Mesendoderm (in vitro differentiated cells): Measurements from ENCODE around the gene ADM2.
"Not testable (repeated sequence)": the region's sequence is repeated elsewhere in the genome, so short reads cannot be mapped to it uniquely, and the experiment has no call there.

Source experiments
- DNase-seq: peaks from one replicate; pipeline ENCODE4 v3.0.0; 2013
- H2AK5ac ChIP-seq: 2 replicates; pipeline ENCODE4 v1.6.1; 2013; ENCODE audit warnings: low read length, inconsistent platforms
- H2BK120ac ChIP-seq: 2 replicates; pipeline ENCODE4 v1.6.1; 2013; ENCODE audit warnings: low read depth, mild to moderate bottlenecking, low read length, moderate library complexity, mixed read lengths
- H2BK15ac ChIP-seq: replicated peaks from 2 replicates; pipeline ENCODE4 v1.6.1; 2013; ENCODE audit warnings: low read depth, mild to moderate bottlenecking, moderate library complexity
- H2BK5ac ChIP-seq: 2 replicates; pipeline ENCODE4 v1.6.1; 2013; ENCODE audit warnings: low read length, inconsistent platforms
- H3K18ac ChIP-seq: 2 replicates; pipeline ENCODE4 v1.6.1; 2013; ENCODE audit warnings: mild to moderate bottlenecking, low read length, mixed read lengths
- H3K23ac ChIP-seq: one replicate; pipeline ENCODE4 v1.6.1; 2013; ENCODE audit warnings: low read length
- H3K27ac ChIP-seq: 2 replicates; pipeline ENCODE4 v1.5.1; 2013; ENCODE audit warnings: low read depth, mild to moderate bottlenecking, inconsistent platforms, low read length, moderate library complexity
- H3K27me3 ChIP-seq: 2 replicates; pipeline ENCODE4 v1.6.1; 2013; ENCODE audit warnings: low read length, control low read depth, mild to moderate bottlenecking, inconsistent platforms; ENCODE audit not compliant: insufficient read depth, poor library complexity
- H3K36me3 ChIP-seq: 2 replicates; pipeline ENCODE4 v1.6.1; 2013; ENCODE audit warnings: low read length, inconsistent platforms; ENCODE audit not compliant: control insufficient read depth, insufficient read depth
- H3K4ac ChIP-seq: one replicate; pipeline ENCODE4 v1.6.1; 2013; ENCODE audit warnings: low read depth, mild to moderate bottlenecking, low read length, moderate library complexity
- H3K4me1 ChIP-seq: 2 replicates; pipeline ENCODE4 v1.6.1; 2013; ENCODE audit warnings: low read depth, low read length, inconsistent platforms; ENCODE audit not compliant: control insufficient read depth
- H3K4me2 ChIP-seq: 2 replicates; pipeline ENCODE4 v1.6.1; 2013; ENCODE audit warnings: low read length
- H3K4me3 ChIP-seq: 2 replicates; pipeline ENCODE4 v1.5.1; 2013; ENCODE audit warnings: mild to moderate bottlenecking, low read length
- H3K56ac ChIP-seq: one replicate; pipeline ENCODE4 v1.6.1; 2013; ENCODE audit warnings: low read length
- H3K79me1 ChIP-seq: 2 replicates; pipeline ENCODE4 v1.6.1; 2013; ENCODE audit warnings: low read length, inconsistent platforms
- H3K79me2 ChIP-seq: 2 replicates; pipeline ENCODE4 v1.6.1; 2013; ENCODE audit warnings: mild to moderate bottlenecking, low read length; ENCODE audit not compliant: control insufficient read depth, insufficient read depth
- H3K9ac ChIP-seq: 2 replicates; pipeline ENCODE4 v1.6.1; 2013; ENCODE audit warnings: low read length, inconsistent platforms
- H4K5ac ChIP-seq: one replicate; pipeline ENCODE4 v1.6.1; 2013; ENCODE audit warnings: low read length
- H4K8ac ChIP-seq: one replicate; pipeline ENCODE4 v1.6.1; 2013; ENCODE audit warnings: low read depth, mild to moderate bottlenecking, control low read depth, low read length, moderate library complexity
- WGBS: extraction: QIAGEN DNeasy Blood & Tissue Kit; methylation state at CpG from one replicate; pipeline ENCODE4 v1.1.7; 2013; ENCODE audit warnings: low lambda C conversion rate, missing lambda C conversion rate; ENCODE audit not compliant: insufficient coverage; ENCODE audit errors: extremely low coverage; 5-methylcytosine and 5-hydroxymethylcytosine counted together

Gene ADM2

GRCh38 chr22:50531962-50532674 is 50.8 kb downstream of the ADM2 start:
- no peak overlapping the region for H2AK5ac ChIP-seq
- H3K79me2 ChIP-seq: no peaks in the 10 kb centered on the region
- no peak overlapping the region for H3K27ac ChIP-seq
- H2BK5ac ChIP-seq: no peak overlapping the region
- WGBS: no CpG with 5 or more reads among the region's 56 CpGs
- H3K27me3 ChIP-seq: peaks cover 23% of the 10 kb centered on the region
- H4K8ac ChIP-seq: no peak overlapping the region
- H3K23ac ChIP-seq: no peak overlapping the region
- H3K79me1 ChIP-seq: no peaks in the 10 kb centered on the region
- H3K56ac ChIP-seq: peak overlapping the region; percentile 42
- H3K4me1 ChIP-seq: peaks cover 3% of the 10 kb centered on the region
- H3K4me3 ChIP-seq: no peak overlapping the region
- peak; percentile 56 for DNase-seq
- peak overlapping the region; percentile 50 for H3K9ac ChIP-seq
- H4K5ac ChIP-seq: no peak overlapping the region
- H3K36me3 ChIP-seq: no peaks in the 10 kb centered on the region
- no peak overlapping the region for H3K4ac ChIP-seq
- no peak overlapping the region for H3K18ac ChIP-seq
- H2BK120ac ChIP-seq: no peak overlapping the region
- no peak overlapping the region for H2BK15ac ChIP-seq
- peak overlapping the region; percentile 46 for H3K4me2 ChIP-seq

DNA sequence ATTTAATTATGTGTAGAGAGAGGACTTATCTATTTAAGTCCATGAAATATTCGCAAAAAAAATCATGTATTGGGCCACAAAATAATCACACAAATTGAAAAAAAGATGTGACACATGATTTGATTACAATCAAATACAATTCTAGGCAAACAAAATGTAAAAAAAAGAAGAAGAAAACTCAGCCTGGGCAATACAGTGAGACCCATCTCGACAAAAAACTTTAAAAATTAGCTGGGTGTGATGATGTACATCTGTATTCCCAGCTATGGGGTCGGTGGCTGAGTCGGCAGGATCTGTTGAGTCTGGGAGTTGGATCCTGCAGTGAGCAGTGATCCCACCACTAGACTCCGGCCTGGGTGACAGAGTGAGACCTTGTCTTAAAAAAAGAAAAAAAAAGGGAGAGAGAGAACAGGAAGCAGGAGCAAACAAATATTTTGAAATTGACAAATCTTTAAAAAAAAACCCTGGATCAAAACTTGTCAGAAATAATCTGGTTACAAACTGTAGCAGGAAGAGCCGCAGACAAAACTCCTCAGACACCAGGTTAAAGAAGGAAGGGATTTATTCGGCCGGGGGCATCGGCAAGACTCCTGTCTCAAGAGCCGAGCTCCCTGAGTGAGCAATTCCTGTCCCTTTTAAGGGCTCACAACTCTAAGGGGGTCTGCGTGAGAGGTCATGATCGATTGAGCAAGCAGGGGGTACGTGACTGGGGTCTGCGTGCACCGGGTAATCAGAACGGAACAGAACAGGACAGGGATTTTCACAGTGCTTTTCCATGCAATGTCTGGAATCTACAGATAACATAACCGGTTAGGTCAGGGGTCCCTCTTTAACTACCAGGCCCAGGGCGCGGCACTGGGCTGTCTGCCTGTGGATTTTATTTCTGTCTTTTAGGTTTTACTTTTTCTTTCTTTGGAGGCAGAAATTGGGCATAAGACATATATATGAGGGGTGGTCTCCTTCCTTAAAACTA is 51.8 kb downstream of the ADM2 start:
- H3K56ac ChIP-seq: no peak overlapping the region
- H2AK5ac ChIP-seq: no peak overlapping the region
- no peaks in the 10 kb centered on the region for H3K79me1 ChIP-seq
- H4K5ac ChIP-seq: no peak overlapping the region
- no peak overlapping the region for H3K4me2 ChIP-seq
- H3K9ac ChIP-seq: no peak overlapping the region
- no peak overlapping the region for H3K27ac ChIP-seq
- no peak overlapping the region for H2BK5ac ChIP-seq
- no peaks in the 10 kb centered on the region for H3K79me2 ChIP-seq
- H3K36me3 ChIP-seq: no peaks in the 10 kb centered on the region
- peaks cover 23% of the 10 kb centered on the region for H3K27me3 ChIP-seq
- H3K4me3 ChIP-seq: no peak overlapping the region
- no peak overlapping the region for H2BK15ac ChIP-seq
- H4K8ac ChIP-seq: no peak overlapping the region
- H3K18ac ChIP-seq: no peak overlapping the region
- no peak overlapping the region for H3K23ac ChIP-seq
- peaks cover 3% of the 10 kb centered on the region for H3K4me1 ChIP-seq
- no peak overlapping the region for H2BK120ac ChIP-seq
- no peak for DNase-seq
- H3K4ac ChIP-seq: no peak overlapping the region
- WGBS: no CpG with 5 or more reads among the region's 19 CpGs

DNA sequence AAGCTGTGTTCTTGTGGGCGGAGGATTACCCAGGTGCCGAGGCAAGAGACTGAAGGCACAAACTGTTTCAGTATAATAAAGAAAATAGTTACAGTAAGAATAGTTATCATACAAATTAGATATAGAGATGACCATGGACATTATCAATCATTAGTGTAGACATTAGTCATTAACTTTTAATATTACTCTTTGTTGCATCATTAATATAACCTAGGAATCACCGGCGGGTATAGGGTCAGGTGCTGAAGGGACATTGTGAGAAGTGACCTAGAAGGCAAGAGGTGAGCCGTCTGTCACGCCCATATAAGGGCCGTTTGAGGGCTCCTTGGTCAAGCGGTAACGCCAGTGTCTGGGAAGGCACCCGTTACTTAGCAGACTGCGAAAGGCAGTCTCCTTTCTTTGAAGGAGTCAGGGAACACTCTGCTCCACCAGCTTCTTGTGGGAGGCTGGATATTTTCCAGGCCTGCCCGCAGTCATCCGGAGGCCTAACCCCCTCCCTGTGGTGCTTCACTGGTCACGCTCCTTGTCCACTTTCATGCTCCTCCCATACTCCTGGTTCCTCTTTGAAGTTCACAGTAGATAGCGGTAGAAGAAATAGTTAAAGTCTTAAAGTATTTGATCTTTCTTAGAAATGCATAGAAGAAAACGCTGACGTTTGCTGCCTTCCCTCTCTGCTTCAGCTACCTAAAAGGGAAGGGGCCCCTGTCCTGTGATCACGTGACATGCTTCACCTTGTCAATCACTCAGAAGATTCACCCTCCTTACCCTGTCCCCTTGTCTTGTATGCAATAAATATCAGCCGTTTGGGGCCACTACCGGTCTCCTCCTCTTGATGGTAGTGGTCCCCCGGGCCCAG is 52.7 kb downstream of the ADM2 start:
- not testable (repeated sequence) for H2BK5ac ChIP-seq, DNase-seq, H4K5ac ChIP-seq, H3K36me3 ChIP-seq, H2BK15ac ChIP-seq, H3K4me3 ChIP-seq, H2BK120ac ChIP-seq, H3K4ac ChIP-seq, H3K27ac ChIP-seq, H3K79me1 ChIP-seq, H3K18ac ChIP-seq, H2AK5ac ChIP-seq, H3K4me2 ChIP-seq, H4K8ac ChIP-seq, H3K4me1 ChIP-seq, H3K79me2 ChIP-seq, H3K56ac ChIP-seq, H3K9ac ChIP-seq, H3K23ac ChIP-seq
- H3K27me3 ChIP-seq: peaks cover 19% of the 10 kb centered on the region
- no CpG with 5 or more reads among the region's 21 CpGs for WGBS

GRCh38 chr22:50535113-50535512 is 53.8 kb downstream of the ADM2 start:
- Histone ChIP-seq H3K4ac (no peak overlapping the region), H3K4me1 (peaks cover 3% of the 10 kb centered on the region), H2BK120ac (no peak overlapping the region), H3K4me3 (no peak overlapping the region), H3K79me1 (no peaks in the 10 kb centered on the region), H2AK5ac (no peak overlapping the region), H3K36me3 (no peaks in the 10 kb centered on the region), H3K27me3 (peaks cover 11% of the 10 kb centered on the region), H3K79me2 (no peaks in the 10 kb centered on the region), H3K23ac (no peak overlapping the region), H3K4me2 (no peak overlapping the region), H3K18ac (no peak overlapping the region), H4K8ac (no peak overlapping the region), H3K9ac (no peak overlapping the region), H2BK15ac (no peak overlapping the region), H3K56ac (no peak overlapping the region), H2BK5ac (no peak overlapping the region), H4K5ac (no peak overlapping the region), H3K27ac (no peak overlapping the region)
- DNase-seq: no peak
- whole genome bisulfite sequencing: no CpG with 5 or more reads among the region's 8 CpGs
